Measurements from ENCODE around the gene CDH13.

Gene CDH13

GRCh38 chr16:83100679-83101078, 473.9 kb downstream of the CDH13 start:
- TF ChIP-seq CTCF (IDR thresholded peaks at IDR 0.05; ENCODE audit: low read depth, low read length, missing control alignments), result no peak
- in situ Hi-C loops (cut with HindIII; ENCODE audit: low sequenced_read_pairs), result no loop called here
- no peak overlapping the region for H3K4me3 ChIP-seq (ENCODE audit: low read depth, low read length)
- DNase-seq (ENCODE audit: low read depth), result no peak

- no peak for TF ChIP-seq CTCF (IDR thresholded peaks at IDR 0.05; ENCODE audit: low read depth, low read length, missing control alignments)
- no peak for DNase-seq (ENCODE audit: low read depth)
- in situ Hi-C loops (cut with HindIII; ENCODE audit: low sequenced_read_pairs), result no loop called here
- no peak overlapping the region for H3K4me3 ChIP-seq (ENCODE audit: low read depth, low read length)
These were observed 475.6 kb downstream of the CDH13 start for GRCh38 chr16:83102336-83102735.

- DNase-seq (ENCODE audit: low read depth), result no peak
- TF ChIP-seq CTCF (IDR thresholded peaks at IDR 0.05; ENCODE audit: low read depth, low read length, missing control alignments), result no peak
- in situ Hi-C loops (cut with HindIII; ENCODE audit: low sequenced_read_pairs), result no loop called here
- H3K4me3 ChIP-seq (ENCODE audit: low read depth, low read length), result no peak overlapping the region
These were observed 478.7 kb downstream of the CDH13 start for GRCh38 chr16:83105279-83106077.

- DNase-seq (ENCODE audit: low read depth), result no peak
- in situ Hi-C loops (cut with HindIII; ENCODE audit: low sequenced_read_pairs), result no loop called here
- no peak overlapping the region for H3K4me3 ChIP-seq (ENCODE audit: low read depth, low read length)
- TF ChIP-seq CTCF (IDR thresholded peaks at IDR 0.05; ENCODE audit: low read depth, low read length, missing control alignments), result no peak
These were observed 482.8 kb downstream of the CDH13 start for GRCh38 chr16:83109490-83110125.

GRCh38 chr16:83110269-83110668, 483.5 kb downstream of the CDH13 start:
- TF ChIP-seq CTCF (IDR thresholded peaks at IDR 0.05; ENCODE audit: low read depth, low read length, missing control alignments), result no peak
- no peak overlapping the region for H3K4me3 ChIP-seq (ENCODE audit: low read depth, low read length)
- in situ Hi-C loops (cut with HindIII; ENCODE audit: low sequenced_read_pairs), result no loop called here
- DNase-seq (ENCODE audit: low read depth), result no peak

- DNase-seq (ENCODE audit: low read depth), result no peak
- peak; percentile 63 for TF ChIP-seq CTCF (IDR thresholded peaks at IDR 0.05; ENCODE audit: low read depth, low read length, missing control alignments)
These were observed 486.5 kb downstream of the CDH13 start for GRCh38 chr16:83113317-83113716.

More at GRCh38 chr16:83113317-83113716, 486.5 kb downstream of the CDH13 start:
- in situ Hi-C loops (cut with HindIII; ENCODE audit: low sequenced_read_pairs), result no loop called here
- H3K4me3 ChIP-seq (ENCODE audit: low read depth, low read length), result no peak overlapping the region
